ENCODE measurements around the gene CFAP97D1.

DNA sequence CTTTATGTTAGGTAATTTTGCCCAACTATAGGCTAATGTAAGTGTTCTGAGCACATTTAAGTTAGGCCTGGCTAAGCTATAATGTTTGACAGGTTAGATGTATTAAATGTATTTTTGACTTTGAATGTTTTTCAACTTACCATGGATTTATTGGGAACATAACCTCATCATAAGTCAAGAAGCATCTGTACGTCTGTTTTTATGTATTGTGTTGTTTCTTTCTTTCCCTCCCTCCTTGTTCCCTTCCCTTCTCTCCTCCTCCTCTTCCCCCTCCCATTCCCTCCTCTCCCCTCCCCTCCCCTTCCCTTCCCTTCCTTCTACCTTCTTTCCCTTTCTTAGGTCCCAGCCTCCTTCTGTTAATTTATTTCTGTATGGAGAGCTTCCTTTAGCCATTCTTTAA, 9.2 kb downstream of the CFAP97D1 start:
- TF ChIP-seq, protein P1, sequence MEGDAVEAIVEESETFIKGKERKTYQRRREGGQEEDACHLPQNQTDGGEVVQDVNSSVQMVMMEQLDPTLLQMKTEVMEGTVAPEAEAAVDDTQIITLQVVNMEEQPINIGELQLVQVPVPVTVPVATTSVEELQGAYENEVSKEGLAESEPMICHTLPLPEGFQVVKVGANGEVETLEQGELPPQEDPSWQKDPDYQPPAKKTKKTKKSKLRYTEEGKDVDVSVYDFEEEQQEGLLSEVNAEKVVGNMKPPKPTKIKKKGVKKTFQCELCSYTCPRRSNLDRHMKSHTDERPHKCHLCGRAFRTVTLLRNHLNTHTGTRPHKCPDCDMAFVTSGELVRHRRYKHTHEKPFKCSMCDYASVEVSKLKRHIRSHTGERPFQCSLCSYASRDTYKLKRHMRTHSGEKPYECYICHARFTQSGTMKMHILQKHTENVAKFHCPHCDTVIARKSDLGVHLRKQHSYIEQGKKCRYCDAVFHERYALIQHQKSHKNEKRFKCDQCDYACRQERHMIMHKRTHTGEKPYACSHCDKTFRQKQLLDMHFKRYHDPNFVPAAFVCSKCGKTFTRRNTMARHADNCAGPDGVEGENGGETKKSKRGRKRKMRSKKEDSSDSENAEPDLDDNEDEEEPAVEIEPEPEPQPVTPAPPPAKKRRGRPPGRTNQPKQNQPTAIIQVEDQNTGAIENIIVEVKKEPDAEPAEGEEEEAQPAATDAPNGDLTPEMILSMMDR (tag by site-specific recombination; IDR thresholded peaks at IDR 0.05) = no peak
- no peak for TF ChIP-seq ZNF416 (tag by site-specific recombination; IDR thresholded peaks at IDR 0.05)
- TF ChIP-seq ZFP3 (tag by site-specific recombination; IDR thresholded peaks at IDR 0.05; ENCODE audit: low read depth) = no peak
- TF ChIP-seq TCF7L2 (IDR thresholded peaks at IDR 0.05; ENCODE audit: borderline replicate concordance, low read depth, low read length) = no peak
- no peak for TF ChIP-seq ZNF707 (tag by site-specific recombination; IDR thresholded peaks at IDR 0.05)
- TF ChIP-seq YY1 (tag by site-specific recombination; IDR thresholded peaks at IDR 0.05) = no peak
- TF ChIP-seq ZNF175 (tag by site-specific recombination; IDR thresholded peaks at IDR 0.05) = no peak
- TF ChIP-seq, protein P2, sequence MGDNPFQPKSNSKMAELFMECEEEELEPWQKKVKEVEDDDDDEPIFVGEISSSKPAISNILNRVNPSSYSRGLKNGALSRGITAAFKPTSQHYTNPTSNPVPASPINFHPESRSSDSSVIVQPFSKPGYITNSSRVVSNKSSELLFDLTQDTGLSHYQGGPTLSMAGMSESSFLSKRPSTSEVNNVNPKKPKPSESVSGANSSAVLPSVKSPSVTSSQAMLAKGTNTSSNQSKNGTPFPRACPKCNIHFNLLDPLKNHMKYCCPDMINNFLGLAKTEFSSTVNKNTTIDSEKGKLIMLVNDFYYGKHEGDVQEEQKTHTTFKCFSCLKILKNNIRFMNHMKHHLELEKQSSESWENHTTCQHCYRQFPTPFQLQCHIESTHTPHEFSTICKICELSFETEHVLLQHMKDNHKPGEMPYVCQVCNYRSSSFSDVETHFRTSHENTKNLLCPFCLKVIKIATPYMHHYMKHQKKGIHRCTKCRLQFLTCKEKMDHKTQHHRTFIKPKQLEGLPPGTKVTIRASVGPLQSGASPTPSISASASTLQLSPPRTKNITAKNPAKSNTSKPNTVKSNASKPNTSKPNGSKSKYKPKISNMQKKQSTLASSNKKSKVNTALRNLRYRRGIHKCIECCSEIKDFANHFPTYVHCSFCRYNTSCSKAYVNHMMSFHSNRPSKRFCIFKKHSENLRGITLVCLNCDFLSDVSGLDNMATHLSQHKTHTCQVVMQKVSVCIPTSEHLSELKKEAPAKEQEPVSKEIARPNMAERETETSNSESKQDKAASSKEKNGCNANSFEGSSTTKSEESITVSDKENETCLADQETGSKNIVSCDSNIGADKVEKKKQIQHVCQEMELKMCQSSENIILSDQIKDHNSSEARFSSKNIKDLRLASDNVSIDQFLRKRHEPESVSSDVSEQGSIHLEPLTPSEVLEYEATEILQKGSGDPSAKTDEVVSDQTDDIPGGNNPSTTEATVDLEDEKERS (tag by site-specific recombination; IDR thresholded peaks at IDR 0.05) = no peak

Measured in HEK293 (cell line).